ENCODE data around the gene PFKFB1. TPM values are rescaled to one million over a fixed set of nuclear protein-coding genes. Genes with fewer than 3 reads are reported as not detected.

Gene PFKFB1
- total RNA-seq, 1 experiment from 2014 or later: not detected

- no peak for DNase-seq (ENCODE audit: low read depth)
Observed at GRCh38 chrX:54923376-54923775, 70.6 kb downstream of the PFKFB1 start.

- DNase-seq (ENCODE audit: low read depth): no peak
Observed at GRCh38 chrX:54922547-54922946, 71.4 kb downstream of the PFKFB1 start.

DNA sequence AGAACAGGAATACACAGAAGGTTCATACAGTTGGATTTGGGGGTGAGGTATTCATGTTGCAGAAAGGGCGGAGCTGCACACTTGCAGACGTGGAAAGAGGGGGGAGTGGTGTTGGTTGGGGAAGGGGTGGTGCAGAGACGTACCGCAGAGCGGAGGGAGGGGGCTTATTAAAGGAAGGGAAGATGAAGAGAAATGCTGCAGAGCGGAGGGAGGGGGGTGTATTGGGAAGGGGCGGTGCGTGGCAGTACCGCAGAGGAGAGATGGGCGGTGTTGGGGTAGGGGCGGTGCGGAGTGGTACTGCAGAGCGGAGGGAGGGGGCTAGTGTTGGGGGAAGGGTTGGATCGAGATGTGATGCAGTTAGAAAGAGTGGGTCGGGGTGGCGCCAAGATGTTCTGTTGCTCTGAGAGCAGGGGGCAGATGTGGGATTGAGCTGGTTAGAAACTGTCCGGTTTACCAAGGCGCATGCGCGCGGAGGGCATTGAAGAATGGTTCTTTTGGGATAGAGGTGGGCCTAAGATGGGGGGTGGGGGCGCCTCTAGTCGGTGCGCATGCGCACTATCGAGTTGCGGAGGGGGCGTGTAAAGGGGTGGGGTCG lies 72.5 kb downstream of the PFKFB1 start:
- peak; percentile 73 for DNase-seq (ENCODE audit: low read depth)

DNA sequence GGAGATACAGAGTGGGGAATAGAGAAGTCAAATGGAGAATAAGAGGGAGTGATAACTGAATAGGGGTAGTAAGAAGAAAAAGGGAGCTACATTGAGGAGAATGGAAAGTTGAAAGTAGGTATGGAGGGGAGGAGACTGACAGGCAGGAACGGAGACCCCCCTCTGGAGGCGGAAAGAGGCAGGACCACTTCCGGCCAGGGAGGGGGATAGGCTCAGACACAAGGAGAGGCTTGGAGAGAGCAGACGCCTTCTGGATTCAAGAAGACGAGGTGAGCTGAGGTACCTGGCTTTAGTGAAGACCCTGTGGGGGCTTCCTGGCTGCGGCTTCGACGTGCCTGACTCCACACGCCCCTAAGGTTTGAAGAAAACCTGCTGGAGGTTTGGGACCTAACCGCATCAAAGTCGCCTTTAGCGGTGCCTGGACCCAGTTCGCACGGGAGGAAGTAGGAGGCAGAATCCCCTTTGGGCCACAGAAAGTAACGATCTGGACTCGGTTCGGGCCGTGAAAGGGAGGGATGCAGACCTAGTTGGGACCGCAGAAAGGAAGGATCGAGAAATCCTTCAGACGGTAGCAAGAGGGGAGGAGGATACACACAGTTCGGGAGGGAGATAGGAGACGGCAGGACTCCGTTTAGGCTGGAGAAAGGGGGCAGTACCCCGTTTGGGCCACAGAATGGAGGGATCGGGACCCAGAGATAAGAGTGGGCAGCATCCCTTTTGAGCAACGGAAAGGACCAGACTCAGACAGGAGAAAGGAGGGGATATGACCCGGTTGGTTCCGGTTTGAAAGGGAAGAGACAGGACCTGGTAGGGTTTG lies 73.2 kb downstream of the PFKFB1 start, which contains the start of gene TRO:
Gene TRO, plus strand, starts transcription at position 215 of the 817 bp plus-strand sequence. CDS start 1,423 bp downstream, outside the sequence.
- DNase-seq (ENCODE audit: low read depth): no peak

- DNase-seq (ENCODE audit: low read depth): no peak
Observed at GRCh38 chrX:54909941-54910340, 84.0 kb downstream of the PFKFB1 start.

- no peak for DNase-seq (ENCODE audit: low read depth)
Observed at GRCh38 chrX:54894159-54894558, 99.8 kb downstream of the PFKFB1 start.

DNA sequence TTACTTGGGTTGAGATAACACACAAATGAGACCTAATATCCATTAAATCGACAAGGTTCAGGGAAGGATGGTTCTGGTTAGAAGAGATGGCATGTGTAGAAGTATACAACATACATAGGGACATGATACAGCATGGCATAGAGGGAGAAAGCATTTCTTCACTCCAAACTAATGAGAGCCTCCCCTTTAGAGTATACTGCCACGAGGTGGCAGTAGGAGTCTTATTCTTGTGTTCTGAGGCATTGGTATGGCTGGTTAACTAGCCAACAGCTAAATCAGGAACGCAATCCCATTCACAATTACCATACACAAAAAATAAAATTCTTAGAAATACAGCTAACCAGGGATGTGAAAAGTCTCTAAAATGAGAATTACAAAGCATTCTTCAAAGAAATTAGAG lies 102.4 kb downstream of the PFKFB1 start:
- DNase-seq (ENCODE audit: low read depth): peak; percentile 28

DNA sequence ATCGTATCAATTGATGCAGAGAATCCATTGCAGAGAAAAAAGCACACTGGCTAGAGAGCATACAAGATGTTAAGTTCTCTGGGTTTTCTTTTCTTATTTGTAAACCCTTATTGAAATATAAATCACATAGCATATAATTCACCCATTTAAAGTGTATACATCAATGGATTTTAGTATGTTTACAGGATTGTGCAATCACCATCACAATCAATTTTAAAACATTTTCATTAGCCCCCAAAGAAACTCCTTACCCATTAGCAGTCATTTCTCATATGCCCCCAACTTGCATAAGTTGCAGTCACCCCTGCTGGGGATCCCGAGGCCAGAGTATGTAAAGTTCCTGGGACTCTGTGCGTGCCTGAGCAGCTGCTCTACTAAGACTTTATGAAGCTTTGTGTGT lies 108.2 kb downstream of the PFKFB1 start:
- DNase-seq (ENCODE audit: low read depth): no peak

Other genes with a start within 250 kb of the PFKFB1 start
- gene ITIH6, start 195.9 kb downstream of the PFKFB1 start, total RNA-seq (2014; rRNA removed): not detected in 2 replicates
- gene MAGED2, start 186.4 kb downstream of the PFKFB1 start, total RNA-seq (2014; rRNA removed): 171 and 194 TPM in 2 replicates
- gene TRO, start 73.4 kb downstream of the PFKFB1 start, total RNA-seq (2014; rRNA removed): 21.3 and 21.5 TPM in 2 replicates
- 19.1 and 19.2 TPM in 2 replicates for gene APEX2, start 6.2 kb upstream of the PFKFB1 start, total RNA-seq (2014; rRNA removed)
- not detected in 2 replicates for gene ALAS2, start 36.8 kb upstream of the PFKFB1 start, total RNA-seq (2014; rRNA removed)
- not detected in 2 replicates for gene PAGE2B, start 80.8 kb upstream of the PFKFB1 start, total RNA-seq (2014; rRNA removed)
- gene PAGE2, start 94.8 kb upstream of the PFKFB1 start, total RNA-seq (2014; rRNA removed): not detected in 2 replicates
- gene PAGE5, start 226.2 kb upstream of the PFKFB1 start, total RNA-seq (2014; rRNA removed): not detected in 2 replicates